Upper lobe of left lung (tissue), 6 donors: ENCODE results near the gene PILRB. TPM values are rescaled to one million over a fixed set of nuclear protein-coding genes. Genes with fewer than 3 reads are reported as not detected.
"Not testable (repeated sequence)": the region's sequence is repeated elsewhere in the genome, so short reads cannot be mapped to it uniquely, and the experiment has no call there.

Experiments
- ATAC-seq, 2 donors: fragments of 200-7000 bp; cut with Tn5 transposase; one replicate each; pipeline ENCODE4 v1.9.1; 2022; ENCODE audit warnings: mild to moderate bottlenecking in 2 of 2, moderate library complexity in 2 of 2; ENCODE audit not compliant: low FRiP score in 2 of 2
- DNase-seq, 2 donors: peaks; one replicate each; pipeline ENCODE4 v3.0.0-alpha.2; 2019 to 2020
- H3K27ac ChIP-seq, 4 donors: fragments of 200-600 bp; sonication (generic); one replicate each; pipeline ENCODE4 v1.5.1; 2016 to 2019
- H3K27me3 ChIP-seq, 4 donors: fragments of 200-600 bp; sonication (generic); one replicate each; pipeline ENCODE4 v1.5.1; 2017 to 2019
- H3K36me3 ChIP-seq, 4 donors: fragments of 200-600 bp; sonication (generic); one replicate each; pipeline ENCODE4 v1.5.1; 2016 to 2019
- H3K4me1 ChIP-seq, 4 donors: fragments of 200-600 bp; sonication (generic); one replicate each; pipeline ENCODE4 v1.5.1; 2018 to 2019
- H3K4me3 ChIP-seq, 4 donors: fragments of 200-600 bp; sonication (generic); one replicate each; pipeline ENCODE4 v1.5.1; 2017 to 2019; ENCODE audit warnings: mild to moderate bottlenecking in 2 of 4, moderate library complexity in 1 of 4
- H3K9me3 ChIP-seq, 4 donors: fragments of 200-600 bp; sonication (generic); one replicate each; pipeline ENCODE4 v1.5.1; 2018 to 2019
- CTCF ChIP-seq, 6 experiments: fragments of 450-650 bp in 4 of 6; fragments of 200-600 bp in 2 of 6; sonication (generic) in 2 of 6; IDR thresholded peaks; one replicate each; pipeline ENCODE4 v1.5.1; 2016 to 2019; ENCODE audit warnings: antibody characterized with exemption in 6 of 6
- EP300 ChIP-seq, 4 donors: sonication (generic); formaldehyde crosslinking; IDR thresholded peaks; one replicate each; pipeline ENCODE4 v1.5.1; 2017; ENCODE audit warnings: antibody characterized with exemption in 4 of 4, control low read depth in 2 of 4
- POLR2A ChIP-seq, 4 donors: fragments of 450-650 bp; IDR thresholded peaks; one replicate each; pipeline ENCODE4 v1.5.1; 2016 to 2017; ENCODE audit warnings: antibody characterized with exemption in 4 of 4, mild to moderate bottlenecking in 2 of 4
- POLR2AphosphoS5 ChIP-seq, 2 donors: sonication (generic); formaldehyde crosslinking; IDR thresholded peaks; one replicate each; pipeline ENCODE4 v1.5.1; 2017; ENCODE audit warnings: antibody characterized with exemption in 2 of 2
- whole genome bisulfite sequencing, 2 donors: methylation state at CpG; one replicate each; pipeline ENCODE4 v1.1.5; 2017 to 2018; 5-methylcytosine and 5-hydroxymethylcytosine counted together
- total RNA-seq, 6 donors: library from RNA; depleted of rRNA in 4 of 6; stranded (reverse); fragments of >200 nt in 4 of 6; gene quantifications; one replicate each; pipeline versions ENCODE4 v1.1.0 to v1.2.1, GENCODE V29; 2016 to 2021
- donor health status: DM: no; HTN: no; CAD: no; lungs with moderate emphysema.
- donor health status: DM: no; HTN: yes; CAD: no; lungs with severe emphysema.

The PILRB gene
- total RNA-seq: 100 to 1,000 TPM in 1 of 6 donors, 10 to 100 TPM in 5; 18.4 to 259 (median 39.9) TPM

GRCh38 chr7:100358027-100358856 is at the start of gene PILRB:
Gene PILRB, plus strand, starts transcription at chr7:100358117. Its CDS starts 186 bp downstream, at chr7:100358303.
- WGBS, 2 donors: 85 to 86% methylated on average over 4 to 10 of the region's 11 CpGs
- H3K27me3 ChIP-seq: no peaks in the 10 kb centered on the region
- TF ChIP-seq EP300 (IDR thresholded peaks at IDR 0.05) (no peak), POLR2A (IDR thresholded peaks at IDR 0.05) (no peak), CTCF (IDR thresholded peaks at IDR 0.05) (no peak), POLR2AphosphoS5 (IDR thresholded peaks at IDR 0.05) (no peak)
- peak in 1 of 2 donors; percentile 8 for ATAC-seq
- H3K4me3 ChIP-seq: no peak within 1 kb of the TSS
- peaks cover 34 to 100% (median 91%) of the 10 kb centered on the region in 4 donors for H3K36me3 ChIP-seq
- H3K27ac ChIP-seq: peak within 1 kb of the TSS; percentile 25 to 81 (median 58)
- H3K4me1 ChIP-seq: no peaks in the 10 kb centered on the region
- peak in 1 of 2 donors; percentile 19 for DNase-seq
- H3K9me3 ChIP-seq: no peaks in the 10 kb centered on the region

- ATAC-seq, H3K36me3 ChIP-seq, H3K4me3 ChIP-seq, H3K27ac ChIP-seq, H3K27me3 ChIP-seq, H3K4me1 ChIP-seq, DNase-seq, H3K9me3 ChIP-seq: not testable (repeated sequence)
- WGBS, 2 donors: 65 to 91% methylated on average over 4 to 5 of the region's 5 CpGs
Measured at GRCh38 chr7:100318329-100318728, 39.6 kb upstream of the PILRB start.

- not testable (repeated sequence) for H3K4me3 ChIP-seq, H3K27me3 ChIP-seq, H3K27ac ChIP-seq, DNase-seq, H3K4me1 ChIP-seq, H3K9me3 ChIP-seq, ATAC-seq
- H3K36me3 ChIP-seq: peaks cover 0 to 15% (median 5%) of the 10 kb centered on the region in 4 donors
- WGBS, 2 donors: 83 to 98% methylated on average over 1 of the region's 1 CpG
Measured at GRCh38 chr7:100321648-100322047, 36.3 kb upstream of the PILRB start.

GRCh38 chr7:100324194-100324593 is 33.7 kb upstream of the PILRB start:
- not testable (repeated sequence) for H3K27me3 ChIP-seq, H3K4me3 ChIP-seq, H3K4me1 ChIP-seq, ATAC-seq, H3K27ac ChIP-seq, DNase-seq, H3K9me3 ChIP-seq
- 85 to 93% methylated on average over 13 of the region's 13 CpGs for WGBS, 2 donors
- peaks cover 0 to 27% (median 5%) of the 10 kb centered on the region in 4 donors for H3K36me3 ChIP-seq

- not testable (repeated sequence) for H3K4me1 ChIP-seq, H3K27me3 ChIP-seq, ATAC-seq, DNase-seq, H3K4me3 ChIP-seq, H3K9me3 ChIP-seq, H3K27ac ChIP-seq
- peaks cover 0 to 27% (median 5%) of the 10 kb centered on the region in 4 donors for H3K36me3 ChIP-seq
- 78 to 83% methylated on average over 8 to 9 of the region's 9 CpGs for WGBS, 2 donors
Measured at GRCh38 chr7:100325671-100326070, 32.2 kb upstream of the PILRB start.

GRCh38 chr7:100326914-100327313 is 31.0 kb upstream of the PILRB start:
- not testable (repeated sequence) for H3K4me3 ChIP-seq, H3K27me3 ChIP-seq, H3K27ac ChIP-seq, DNase-seq, H3K4me1 ChIP-seq, ATAC-seq, H3K9me3 ChIP-seq
- 96 to 100% methylated on average over 1 to 7 of the region's 11 CpGs for WGBS, 2 donors
- peaks cover 0 to 27% (median 5%) of the 10 kb centered on the region in 4 donors for H3K36me3 ChIP-seq

- DNase-seq (peak; percentile 95 to 98), ATAC-seq (peak; percentile 97 to 100)
- not testable (repeated sequence) for H3K27me3 ChIP-seq, H3K9me3 ChIP-seq
- Histone ChIP-seq H3K4me1 (peaks cover 3 to 11% (median 6%) of the 10 kb centered on the region in 4 donors), H3K4me3 (peak overlapping the region; percentile 76 to 87 (median 78)), H3K27ac (peak overlapping the region; percentile 96 to 98 (median 97)), H3K36me3 (peaks cover 0 to 23% (median 2%) of the 10 kb centered on the region in 4 donors)
- TF ChIP-seq EP300 (IDR thresholded peaks at IDR 0.05) (peak in 1 of 4 donors; percentile 1), POLR2AphosphoS5 (IDR thresholded peaks at IDR 0.05) (peak; percentile 98 to 99), POLR2A (IDR thresholded peaks at IDR 0.05) (peak; percentile 62 to 99 (median 98)), CTCF (IDR thresholded peaks at IDR 0.05) (peak in 1 of 6 experiments; percentile 37)
- 0 to 1% methylated on average over 12 to 31 of the region's 85 CpGs for WGBS, 2 donors
Measured at GRCh38 chr7:100335566-100336466, 22.1 kb upstream of the PILRB start.

- H3K9me3 ChIP-seq, H3K27me3 ChIP-seq, H3K27ac ChIP-seq, H3K4me3 ChIP-seq, DNase-seq, ATAC-seq: not testable (repeated sequence)
- Histone ChIP-seq H3K4me1 (peaks cover 3 to 11% (median 6%) of the 10 kb centered on the region in 4 donors), H3K36me3 (peaks cover 0 to 40% (median 11%) of the 10 kb centered on the region in 4 donors)
- 88 to 91% methylated on average over 15 of the region's 15 CpGs for WGBS, 2 donors
Measured at GRCh38 chr7:100338083-100338696, 19.7 kb upstream of the PILRB start.

GRCh38 chr7:100341286-100341685 is 16.6 kb upstream of the PILRB start:
- Histone ChIP-seq H3K36me3 (peaks cover 2 to 58% (median 17%) of the 10 kb centered on the region in 4 donors), H3K4me1 (peaks cover 4 to 15% (median 8%) of the 10 kb centered on the region in 4 donors)
- ATAC-seq, H3K27ac ChIP-seq, H3K4me3 ChIP-seq, H3K9me3 ChIP-seq, H3K27me3 ChIP-seq, DNase-seq: not testable (repeated sequence)
- 80 to 90% methylated on average over 6 of the region's 6 CpGs for WGBS, 2 donors
